Measurements from ENCODE around the gene STC2.

The STC2 gene

GRCh38 chr5:173303878-173304590, 24.2 kb downstream of the STC2 start:
- H3K36me3 ChIP-seq (ENCODE audit: control insufficient read depth in 1 of 2, insufficient read depth in 2 of 2, low read length in 2 of 2): no peaks in the 10 kb centered on the region
- H3K9ac ChIP-seq (ENCODE audit: low read depth in 1 of 2, low read length in 2 of 2): no peak overlapping the region
- H3K9me3 ChIP-seq (ENCODE audit: control insufficient read depth in 1 of 2, low read length in 2 of 2): peaks cover 3 to 5% of the 10 kb centered on the region in 2 donors
- no peaks in the 10 kb centered on the region for H3K27me3 ChIP-seq (ENCODE audit: control insufficient read depth in 1 of 2, insufficient read depth in 2 of 2, low read length in 2 of 2)
- no peak overlapping the region for H3K27ac ChIP-seq (ENCODE audit: low read depth, low read length)
- no peaks in the 10 kb centered on the region for H3K4me1 ChIP-seq (ENCODE audit: control insufficient read depth in 1 of 2, insufficient read depth in 2 of 2, low read length in 2 of 2)
- H3K4me3 ChIP-seq (ENCODE audit: low read depth in 1 of 2, low read length in 2 of 2): no peak overlapping the region

DNA sequence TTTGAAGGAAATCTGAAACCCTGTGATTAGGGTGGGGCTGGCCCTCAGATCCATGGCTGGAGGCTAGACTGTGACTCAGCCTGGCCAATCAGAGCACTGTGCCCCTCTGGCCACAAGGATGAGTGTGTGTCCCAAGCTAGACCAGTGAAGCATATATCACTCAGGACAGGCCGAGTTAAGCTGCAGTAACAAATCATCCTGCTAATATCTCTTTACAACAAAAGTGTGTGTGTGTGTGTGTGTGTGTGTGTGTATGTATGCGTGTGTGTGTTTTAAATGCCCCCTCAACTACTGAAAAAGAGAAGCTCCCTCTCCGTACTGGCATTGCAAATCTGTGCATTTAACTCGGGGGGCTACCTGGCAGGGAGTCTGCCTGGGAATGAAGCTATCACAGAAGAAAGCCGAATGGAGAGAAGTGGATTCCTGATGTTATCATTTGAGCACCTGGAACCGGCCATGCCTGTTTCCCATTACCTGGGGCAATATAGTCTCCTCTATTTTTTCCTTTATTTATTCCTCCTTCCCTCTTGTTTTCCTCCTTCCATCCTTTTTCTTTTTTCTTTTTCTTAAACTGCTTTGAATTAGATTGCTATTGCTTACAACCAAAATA, 25.6 kb downstream of the STC2 start:
- Histone ChIP-seq H3K27ac (ENCODE audit: low read depth, low read length) (no peak overlapping the region), H3K9me3 (ENCODE audit: control insufficient read depth in 1 of 2, low read length in 2 of 2) (peaks cover 0 to under 1% of the 10 kb centered on the region in 2 donors), H3K36me3 (ENCODE audit: control insufficient read depth in 1 of 2, insufficient read depth in 2 of 2, low read length in 2 of 2) (no peaks in the 10 kb centered on the region), H3K9ac (ENCODE audit: low read depth in 1 of 2, low read length in 2 of 2) (no peak overlapping the region), H3K4me1 (ENCODE audit: control insufficient read depth in 1 of 2, insufficient read depth in 2 of 2, low read length in 2 of 2) (no peaks in the 10 kb centered on the region), H3K27me3 (ENCODE audit: control insufficient read depth in 1 of 2, insufficient read depth in 2 of 2, low read length in 2 of 2) (no peaks in the 10 kb centered on the region), H3K4me3 (ENCODE audit: low read depth in 1 of 2, low read length in 2 of 2) (no peak overlapping the region)

- Histone ChIP-seq H3K9me3 (ENCODE audit: control insufficient read depth in 1 of 2, low read length in 2 of 2) (no peaks in the 10 kb centered on the region), H3K4me1 (ENCODE audit: control insufficient read depth in 1 of 2, insufficient read depth in 2 of 2, low read length in 2 of 2) (no peaks in the 10 kb centered on the region), H3K36me3 (ENCODE audit: control insufficient read depth in 1 of 2, insufficient read depth in 2 of 2, low read length in 2 of 2) (no peaks in the 10 kb centered on the region), H3K9ac (ENCODE audit: low read depth in 1 of 2, low read length in 2 of 2) (no peak overlapping the region), H3K27me3 (ENCODE audit: control insufficient read depth in 1 of 2, insufficient read depth in 2 of 2, low read length in 2 of 2) (no peaks in the 10 kb centered on the region), H3K4me3 (ENCODE audit: low read depth in 1 of 2, low read length in 2 of 2) (no peak overlapping the region), H3K27ac (ENCODE audit: low read depth, low read length) (no peak overlapping the region)
These were observed 26.3 kb downstream of the STC2 start for GRCh38 chr5:173301695-173302545.

DNA sequence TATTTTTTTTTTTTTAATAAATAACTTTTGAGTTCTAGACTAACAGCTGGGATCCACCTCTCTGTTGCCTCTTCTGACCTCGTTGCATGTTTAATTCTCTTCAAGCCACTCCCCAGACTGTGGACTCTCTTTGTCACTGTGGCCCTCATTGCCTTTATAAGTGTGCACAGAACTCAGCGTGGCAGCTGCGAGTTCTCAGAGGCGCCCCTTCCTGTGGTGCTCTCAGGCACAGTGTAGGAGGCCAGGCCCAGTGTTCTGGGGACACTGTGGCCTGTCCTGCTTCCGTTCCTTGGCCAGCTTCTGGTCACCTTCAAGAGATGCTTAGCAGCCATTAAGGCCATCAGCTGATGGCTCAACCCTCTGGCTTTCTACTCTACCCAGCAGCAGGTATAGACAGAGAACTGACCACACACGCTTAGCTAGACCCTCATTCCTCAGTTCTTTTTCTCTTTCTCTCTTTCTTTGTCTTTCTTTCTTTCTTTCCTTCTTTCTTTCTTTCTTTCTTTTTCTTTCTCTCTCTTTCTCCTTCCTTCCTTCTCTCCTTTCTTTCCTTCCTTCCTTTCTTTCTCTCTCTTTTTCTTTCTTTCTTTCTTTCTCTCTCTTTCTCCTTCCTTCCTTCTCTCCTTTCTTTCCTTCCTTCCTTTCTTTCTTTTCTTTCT, 27.7 kb downstream of the STC2 start:
- no peaks in the 10 kb centered on the region for H3K27me3 ChIP-seq (ENCODE audit: control insufficient read depth in 1 of 2, insufficient read depth in 2 of 2, low read length in 2 of 2)
- H3K36me3 ChIP-seq (ENCODE audit: control insufficient read depth in 1 of 2, insufficient read depth in 2 of 2, low read length in 2 of 2): no peaks in the 10 kb centered on the region
- H3K9me3 ChIP-seq (ENCODE audit: control insufficient read depth in 1 of 2, low read length in 2 of 2): no peaks in the 10 kb centered on the region
- H3K9ac ChIP-seq (ENCODE audit: low read depth in 1 of 2, low read length in 2 of 2): no peak overlapping the region
- H3K4me1 ChIP-seq (ENCODE audit: control insufficient read depth in 1 of 2, insufficient read depth in 2 of 2, low read length in 2 of 2): no peaks in the 10 kb centered on the region
- no peak overlapping the region for H3K4me3 ChIP-seq (ENCODE audit: low read depth in 1 of 2, low read length in 2 of 2)
- no peak overlapping the region for H3K27ac ChIP-seq (ENCODE audit: low read depth, low read length)

- H3K4me1 ChIP-seq (ENCODE audit: control insufficient read depth in 1 of 2, insufficient read depth in 2 of 2, low read length in 2 of 2): no peaks in the 10 kb centered on the region
- H3K4me3 ChIP-seq (ENCODE audit: low read depth in 1 of 2, low read length in 2 of 2): no peak overlapping the region
- H3K9me3 ChIP-seq (ENCODE audit: control insufficient read depth in 1 of 2, low read length in 2 of 2): no peaks in the 10 kb centered on the region
- no peaks in the 10 kb centered on the region for H3K36me3 ChIP-seq (ENCODE audit: control insufficient read depth in 1 of 2, insufficient read depth in 2 of 2, low read length in 2 of 2)
- H3K27me3 ChIP-seq (ENCODE audit: control insufficient read depth in 1 of 2, insufficient read depth in 2 of 2, low read length in 2 of 2): peaks cover 3% of the 10 kb centered on the region in 2 donors
- no peak overlapping the region for H3K9ac ChIP-seq (ENCODE audit: low read depth in 1 of 2, low read length in 2 of 2)
- no peak overlapping the region for H3K27ac ChIP-seq (ENCODE audit: low read depth, low read length)
These were observed 28.4 kb downstream of the STC2 start for GRCh38 chr5:173299820-173300219.

- peaks cover 10 to 15% of the 10 kb centered on the region in 2 donors for H3K27me3 ChIP-seq (ENCODE audit: control insufficient read depth in 1 of 2, insufficient read depth in 2 of 2, low read length in 2 of 2)
- no peak overlapping the region for H3K27ac ChIP-seq (ENCODE audit: low read depth, low read length)
- no peaks in the 10 kb centered on the region for H3K9me3 ChIP-seq (ENCODE audit: control insufficient read depth in 1 of 2, low read length in 2 of 2)
- H3K4me1 ChIP-seq (ENCODE audit: control insufficient read depth in 1 of 2, insufficient read depth in 2 of 2, low read length in 2 of 2): peaks cover 4 to 6% of the 10 kb centered on the region in 2 donors
- H3K4me3 ChIP-seq (ENCODE audit: low read depth in 1 of 2, low read length in 2 of 2): no peak overlapping the region
- no peak overlapping the region for H3K9ac ChIP-seq (ENCODE audit: low read depth in 1 of 2, low read length in 2 of 2)
- no peaks in the 10 kb centered on the region for H3K36me3 ChIP-seq (ENCODE audit: control insufficient read depth in 1 of 2, insufficient read depth in 2 of 2, low read length in 2 of 2)
These were observed 29.8 kb downstream of the STC2 start for GRCh38 chr5:173298213-173298926.

DNA sequence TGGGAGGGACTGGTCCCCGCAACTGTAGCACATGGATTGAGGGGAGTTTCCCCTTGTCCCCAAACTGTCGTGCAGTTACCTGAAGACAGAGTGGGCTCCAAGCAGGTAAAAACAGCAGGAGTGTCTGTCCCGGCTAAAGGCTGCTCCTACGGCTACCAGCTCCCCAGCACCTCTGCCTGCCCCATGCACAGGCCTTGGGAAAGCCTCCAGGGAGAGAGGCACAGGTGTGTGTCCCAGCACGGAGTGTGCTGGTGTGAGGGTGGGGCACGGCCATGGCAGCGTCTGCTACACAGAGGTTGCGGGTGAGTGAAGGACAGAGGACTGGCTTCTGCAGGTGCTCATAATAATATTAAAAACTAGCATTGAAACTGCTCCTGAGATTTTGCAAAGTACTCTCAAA, 30.4 kb downstream of the STC2 start:
- no peaks in the 10 kb centered on the region for H3K9me3 ChIP-seq (ENCODE audit: control insufficient read depth in 1 of 2, low read length in 2 of 2)
- no peak overlapping the region for H3K27ac ChIP-seq (ENCODE audit: low read depth, low read length)
- H3K27me3 ChIP-seq (ENCODE audit: control insufficient read depth in 1 of 2, insufficient read depth in 2 of 2, low read length in 2 of 2): peaks cover 10 to 15% of the 10 kb centered on the region in 2 donors

GRCh38 chr5:173296737-173297676, 31.2 kb downstream of the STC2 start:
- no peaks in the 10 kb centered on the region for H3K36me3 ChIP-seq (ENCODE audit: control insufficient read depth in 1 of 2, insufficient read depth in 2 of 2, low read length in 2 of 2)
- no peaks in the 10 kb centered on the region for H3K9me3 ChIP-seq (ENCODE audit: control insufficient read depth in 1 of 2, low read length in 2 of 2)
- peaks cover 10 to 15% of the 10 kb centered on the region in 2 donors for H3K27me3 ChIP-seq (ENCODE audit: control insufficient read depth in 1 of 2, insufficient read depth in 2 of 2, low read length in 2 of 2)
- peaks cover 4 to 6% of the 10 kb centered on the region in 2 donors for H3K4me1 ChIP-seq (ENCODE audit: control insufficient read depth in 1 of 2, insufficient read depth in 2 of 2, low read length in 2 of 2)
- H3K27ac ChIP-seq (ENCODE audit: low read depth, low read length): no peak overlapping the region
- H3K9ac ChIP-seq (ENCODE audit: low read depth in 1 of 2, low read length in 2 of 2): no peak overlapping the region
- no peak overlapping the region for H3K4me3 ChIP-seq (ENCODE audit: low read depth in 1 of 2, low read length in 2 of 2)

More for the DNA sequence above, 30.4 kb downstream of the STC2 start:
- no peak overlapping the region for H3K4me3 ChIP-seq (ENCODE audit: low read depth in 1 of 2, low read length in 2 of 2)
- no peaks in the 10 kb centered on the region for H3K36me3 ChIP-seq (ENCODE audit: control insufficient read depth in 1 of 2, insufficient read depth in 2 of 2, low read length in 2 of 2)
- H3K9ac ChIP-seq (ENCODE audit: low read depth in 1 of 2, low read length in 2 of 2): no peak overlapping the region
- H3K4me1 ChIP-seq (ENCODE audit: control insufficient read depth in 1 of 2, insufficient read depth in 2 of 2, low read length in 2 of 2): peaks cover 4 to 6% of the 10 kb centered on the region in 2 donors

GRCh38 chr5:173295796-173296195, 32.4 kb downstream of the STC2 start:
- Histone ChIP-seq H3K4me1 (ENCODE audit: control insufficient read depth in 1 of 2, insufficient read depth in 2 of 2, low read length in 2 of 2) (peaks cover 4 to 6% of the 10 kb centered on the region in 2 donors), H3K9me3 (ENCODE audit: control insufficient read depth in 1 of 2, low read length in 2 of 2) (no peaks in the 10 kb centered on the region), H3K36me3 (ENCODE audit: control insufficient read depth in 1 of 2, insufficient read depth in 2 of 2, low read length in 2 of 2) (no peaks in the 10 kb centered on the region), H3K27ac (ENCODE audit: low read depth, low read length) (no peak overlapping the region), H3K27me3 (ENCODE audit: control insufficient read depth in 1 of 2, insufficient read depth in 2 of 2, low read length in 2 of 2) (peaks cover 11 to 21% of the 10 kb centered on the region in 2 donors), H3K4me3 (ENCODE audit: low read depth in 1 of 2, low read length in 2 of 2) (no peak overlapping the region), H3K9ac (ENCODE audit: low read depth in 1 of 2, low read length in 2 of 2) (no peak overlapping the region)

Data from duodenal mucosa (tissue), 2 donors.